ENCODE data around the gene LRRC61.
"Not testable (repeated sequence)": the region's sequence is repeated elsewhere in the genome, so short reads cannot be mapped to it uniquely, and the experiment has no call there.

DNA sequence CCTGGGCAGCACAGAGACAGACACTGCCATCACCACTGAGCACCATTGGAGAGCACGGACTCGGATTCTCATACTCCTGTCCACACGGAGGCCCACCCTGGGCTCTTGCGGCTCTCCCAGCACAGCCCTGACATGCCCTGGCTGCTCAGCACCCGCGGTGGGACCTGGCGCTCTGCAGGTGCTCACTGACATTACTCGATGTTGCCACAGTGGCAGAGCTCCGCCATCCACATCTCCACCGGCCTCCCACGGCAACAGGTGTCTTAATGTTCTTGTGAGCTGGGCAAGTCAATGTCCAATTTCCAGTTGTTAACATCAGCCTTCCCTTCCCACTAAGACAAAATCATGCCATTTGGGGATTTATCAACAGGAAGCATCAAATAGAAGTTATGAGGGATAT is 44.8 kb upstream of the LRRC61 start:
- not testable (repeated sequence) for TF ChIP-seq CTCF (conservative IDR thresholded peaks at IDR 0.05 in 1 of 2, IDR thresholded peaks at IDR 0.05 in 1 of 2; ENCODE audit: extremely low read depth in 1 of 2, insufficient read depth in 1 of 2, low read depth in 1 of 2, low read length in 2 of 2); EZH2 (IDR thresholded peaks at IDR 0.05; ENCODE audit: borderline replicate concordance, low read length)

All from mammary epithelial cell (primary cell).